GM19324 (cell line): ENCODE data around the gene RFC2.
A peak's percentile ranks its signal among the peaks of the same experiment; 100 is the strongest.
"Not testable (repeated sequence)": the region's sequence is repeated elsewhere in the genome, so short reads cannot be mapped to it uniquely, and the experiment has no call there.

ENCODE experiments used
- ATAC-seq: cut with Tn5 transposase; IDR thresholded peaks from one replicate; pipeline ENCODE4 v1.9.1; 2021; ENCODE audit warnings: mild to moderate bottlenecking, moderate library complexity; ENCODE audit not compliant: unreplicated experiment, low FRiP score

Gene RFC2

GRCh38 chr7:74252893-74253292 is 1.3 kb downstream of the RFC2 start:
- no peak for ATAC-seq

DNA sequence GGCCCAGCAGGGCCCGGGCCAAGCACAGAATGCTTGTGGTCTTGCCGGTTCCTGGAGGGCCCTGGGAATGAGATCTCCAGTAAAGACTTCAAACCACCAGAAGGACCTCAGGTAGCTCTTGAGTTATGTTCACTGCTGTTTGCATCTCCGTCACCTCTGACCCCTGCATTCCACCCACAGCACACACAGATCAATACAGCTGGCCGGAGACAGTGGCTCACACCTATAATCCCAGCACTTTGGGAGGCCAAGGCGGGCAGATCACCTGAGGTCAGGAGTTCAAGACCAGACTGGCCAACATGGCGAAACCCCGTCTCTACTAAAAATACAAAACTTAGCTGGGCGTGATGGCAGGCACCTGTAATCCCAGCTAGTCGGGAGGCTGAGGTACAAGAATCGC is 5.1 kb downstream of the RFC2 start:
- not testable (repeated sequence) for ATAC-seq

- ATAC-seq, result no peak
These were observed 6.0 kb downstream of the RFC2 start for GRCh38 chr7:74248156-74248555.

DNA sequence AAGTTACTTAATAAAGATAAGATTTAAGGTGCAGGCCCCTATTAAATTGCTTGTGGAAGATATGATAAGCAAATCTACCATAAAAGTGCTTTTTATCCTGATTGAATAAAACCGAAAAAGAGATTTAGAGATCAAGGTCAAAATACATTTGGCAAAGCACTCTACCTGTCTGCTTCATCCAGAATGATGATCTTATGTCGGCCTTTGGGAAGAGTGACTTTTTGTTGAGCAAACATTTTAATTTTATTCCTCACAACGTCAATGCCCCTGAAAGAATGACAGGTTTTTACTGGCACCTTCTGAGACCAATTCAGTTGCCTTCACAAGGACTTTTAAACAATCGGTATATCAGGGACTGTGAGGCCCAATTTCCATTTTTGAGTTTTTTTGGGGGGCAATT is 7.7 kb downstream of the RFC2 start:
- ATAC-seq, result no peak

DNA sequence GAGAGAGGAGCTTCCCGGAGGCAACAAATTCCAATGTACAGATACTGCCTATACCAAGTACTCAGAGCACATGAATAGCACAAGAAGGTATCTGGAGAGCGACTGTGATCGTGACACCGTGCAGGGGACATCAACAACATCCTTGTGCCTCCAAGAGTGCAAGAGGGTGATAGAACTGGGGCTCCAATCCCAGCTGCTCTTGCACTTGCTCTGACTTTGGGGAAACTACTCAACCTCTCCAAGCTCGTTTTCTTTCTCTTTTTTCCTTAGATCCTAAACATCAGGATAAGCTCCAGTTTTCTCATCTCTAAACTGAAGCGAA is 12.1 kb downstream of the RFC2 start:
- ATAC-seq, result no peak

GRCh38 chr7:74240482-74240881 is 13.7 kb downstream of the RFC2 start:
- ATAC-seq, result no peak

DNA sequence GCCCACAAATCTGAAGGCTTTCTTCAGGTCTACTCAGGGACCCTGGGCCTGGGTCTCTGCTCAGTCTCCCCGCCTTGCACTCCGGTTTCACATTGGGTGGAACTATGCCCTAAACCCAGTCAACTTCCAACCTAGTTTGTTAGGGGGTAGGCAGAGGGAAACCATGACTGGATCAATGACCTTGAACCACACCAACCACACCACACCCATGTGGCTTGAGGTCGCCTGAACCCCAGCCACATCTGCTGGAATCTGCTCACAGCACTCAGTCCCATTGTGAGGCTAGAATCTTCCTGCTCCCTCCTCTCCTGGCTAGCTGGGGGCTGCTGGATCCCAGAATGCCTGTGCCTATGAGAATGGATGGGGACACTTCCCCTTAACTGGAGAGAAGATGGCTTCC is 17.9 kb downstream of the RFC2 start:
- ATAC-seq, result no peak

- no peak for ATAC-seq
These were observed 18.5 kb downstream of the RFC2 start for GRCh38 chr7:74235518-74236268.

DNA sequence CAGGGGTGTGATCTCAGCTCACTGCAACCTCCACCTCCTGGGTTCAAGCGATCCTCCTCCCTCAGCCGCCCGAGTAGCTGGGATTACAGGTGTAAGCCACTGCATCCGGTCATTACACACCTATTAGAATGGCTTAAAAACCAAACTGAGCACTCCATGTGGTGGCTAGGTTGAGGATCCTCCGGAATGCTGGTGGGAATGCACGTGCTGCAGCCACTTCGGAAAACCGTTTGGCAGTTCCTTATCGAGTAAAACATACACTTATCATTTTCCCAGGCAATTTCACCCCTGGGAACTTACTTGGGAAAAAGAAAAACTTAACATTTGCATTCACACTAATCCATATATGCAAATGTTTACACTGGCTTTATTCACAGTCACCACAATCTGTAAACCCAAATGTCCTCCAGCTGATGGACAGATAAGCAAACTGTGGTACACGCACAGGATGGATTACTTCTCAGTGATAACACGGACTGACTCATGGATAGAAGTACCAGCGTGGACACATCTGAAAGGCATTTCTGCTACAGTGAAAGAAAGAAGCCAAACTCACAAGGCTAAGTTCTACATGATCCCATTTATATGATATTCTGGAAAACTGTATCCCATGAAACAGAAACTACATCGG is 20.4 kb downstream of the RFC2 start:
- no peak for ATAC-seq

- ATAC-seq, result peak; percentile 51
These were observed 23.0 kb downstream of the RFC2 start for GRCh38 chr7:74231232-74231590.

DNA sequence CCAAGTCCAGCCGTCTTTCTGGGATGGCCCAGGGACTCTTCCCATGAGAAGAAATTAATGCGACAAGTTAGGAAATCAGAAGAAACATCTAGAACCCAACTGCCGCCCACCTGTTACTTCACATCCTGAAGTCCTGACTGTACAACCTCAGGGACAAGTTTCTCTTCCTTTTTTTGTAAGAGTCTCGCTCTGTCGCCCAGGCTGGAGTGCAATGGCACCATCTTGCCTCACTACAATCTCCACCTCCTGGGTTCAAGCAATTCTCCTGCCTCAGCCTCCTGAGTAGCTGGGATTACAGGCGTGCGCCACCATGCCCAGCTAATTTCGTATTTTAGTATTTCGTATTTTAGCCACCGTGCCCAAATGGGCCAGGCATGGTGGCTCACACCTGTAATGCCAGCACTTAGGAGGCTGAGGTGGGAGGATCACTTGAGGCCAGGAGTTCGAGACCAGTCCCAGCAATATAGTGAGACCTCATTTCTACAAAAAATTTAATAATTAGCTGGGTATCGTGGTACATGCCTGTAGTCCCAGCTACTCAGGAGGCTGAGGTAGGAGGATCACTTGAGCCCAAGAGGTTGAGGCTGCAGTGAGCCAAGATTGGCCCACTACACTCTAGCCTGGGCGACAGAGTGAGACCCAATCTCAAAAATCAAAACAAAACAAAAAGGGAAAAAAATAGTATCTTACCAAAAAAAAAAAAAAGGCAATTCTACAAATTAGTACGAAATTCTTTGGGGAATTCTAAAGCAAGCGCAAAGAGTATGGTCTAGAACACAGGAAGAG is 23.6 kb downstream of the RFC2 start:
- ATAC-seq, result no peak

DNA sequence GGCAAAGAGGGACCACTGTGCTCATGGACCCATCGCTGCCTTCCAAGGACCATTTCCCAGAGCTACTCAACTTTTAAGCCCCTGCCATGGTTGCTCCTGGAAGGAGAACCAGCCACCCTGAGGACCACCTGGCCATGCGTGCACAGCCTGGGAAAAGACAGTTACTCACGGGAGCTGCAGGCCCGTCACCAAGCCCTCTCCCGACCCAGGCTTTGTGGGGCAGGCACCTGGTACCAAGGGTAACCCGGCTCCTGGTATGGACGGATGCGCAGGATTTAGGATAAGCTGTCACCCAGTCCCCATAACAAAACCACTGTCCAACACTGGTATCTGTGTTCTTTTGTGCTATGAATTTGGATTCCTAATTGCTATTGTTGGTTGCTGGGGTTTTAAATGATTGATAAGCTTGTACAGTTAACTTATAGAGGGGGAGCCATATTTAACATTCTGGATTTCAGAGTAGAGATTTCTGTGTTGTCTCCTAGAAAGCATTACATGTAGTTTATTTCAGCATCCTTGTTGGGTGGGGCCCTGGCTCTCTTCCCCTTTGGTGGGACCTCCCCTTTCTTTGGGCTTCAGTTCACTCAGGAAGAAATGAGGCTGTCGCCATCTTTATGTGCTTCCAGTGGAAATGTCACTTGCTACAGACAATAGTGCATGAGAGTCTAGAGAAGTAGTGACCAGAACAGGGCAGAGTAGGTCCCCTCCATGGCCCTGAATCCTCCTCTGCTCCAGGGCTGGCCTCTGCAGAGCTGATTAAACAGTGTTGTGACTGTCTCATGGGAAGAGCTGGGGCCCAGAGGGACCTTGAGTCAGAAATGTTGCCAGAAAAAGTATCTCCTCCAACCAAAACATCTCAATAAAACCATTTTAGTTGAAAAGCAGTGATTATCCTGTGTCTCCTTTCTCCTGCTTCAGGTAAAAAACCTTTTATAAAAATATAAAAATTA is 25.0 kb downstream of the RFC2 start:
- no peak for ATAC-seq

DNA sequence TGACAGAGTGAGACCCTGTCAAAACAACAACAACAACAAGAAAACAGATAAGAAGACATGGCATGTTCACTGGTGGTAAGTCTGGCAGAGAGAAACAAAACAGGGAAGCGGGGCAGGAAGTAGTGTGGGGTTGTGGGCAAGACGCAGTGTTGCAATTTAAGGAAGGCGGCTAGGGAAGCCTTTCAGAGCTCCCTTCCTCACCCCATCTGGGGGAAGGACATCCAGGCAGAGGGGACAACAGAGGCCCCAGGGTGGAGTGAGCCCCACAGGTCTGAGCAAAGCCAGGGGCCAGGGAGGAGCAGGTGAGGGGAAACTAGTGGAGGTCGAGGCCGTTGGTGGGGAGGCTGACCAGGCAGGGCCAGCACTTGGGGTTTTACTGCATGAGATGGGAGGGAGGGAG is 27.6 kb downstream of the RFC2 start:
- no peak for ATAC-seq

- ATAC-seq, result no peak
These were observed 28.8 kb downstream of the RFC2 start for GRCh38 chr7:74225400-74225799.

- not testable (repeated sequence) for ATAC-seq
These were observed 29.3 kb downstream of the RFC2 start for GRCh38 chr7:74224907-74225306.

GRCh38 chr7:74224511-74224832 is 29.7 kb downstream of the RFC2 start:
- no peak for ATAC-seq

DNA sequence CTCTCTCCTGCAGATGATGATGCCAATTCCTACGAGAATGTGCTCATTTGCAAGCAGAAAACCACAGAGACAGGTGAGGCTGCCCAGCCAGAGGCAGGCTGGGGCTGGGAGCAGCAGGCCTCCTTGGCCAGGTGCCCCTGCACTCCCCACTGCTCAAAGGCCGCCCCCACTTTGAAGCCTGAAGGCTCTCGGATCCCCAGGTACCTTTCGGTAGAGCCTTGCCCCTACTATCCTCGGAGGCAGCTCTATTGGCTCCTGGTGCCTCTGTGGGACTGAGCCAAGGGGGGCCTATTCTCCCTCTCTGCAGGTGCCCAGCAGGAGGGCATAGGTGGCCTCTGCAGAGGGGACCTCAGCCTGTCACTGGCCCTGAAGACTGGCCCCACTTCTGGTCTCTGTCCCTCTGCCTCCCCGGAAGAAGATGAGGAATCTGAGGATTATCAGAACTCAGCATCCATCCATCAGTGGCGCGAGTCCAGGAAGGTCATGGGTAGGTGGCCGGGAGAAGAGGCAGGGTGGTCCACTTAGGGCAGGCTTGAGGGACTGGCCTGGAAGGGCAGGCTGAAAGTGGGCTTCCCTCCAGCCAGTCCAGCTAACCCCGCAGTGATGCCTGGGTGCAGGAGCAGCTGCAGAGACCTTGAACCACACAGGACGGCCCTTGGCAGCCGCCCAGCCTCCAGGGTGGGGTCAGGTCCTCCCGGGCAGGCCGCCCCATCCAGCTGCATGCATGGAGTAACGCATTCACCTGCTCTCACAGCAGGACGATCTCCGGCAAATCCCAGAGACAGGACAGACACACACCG is 30.3 kb downstream of the RFC2 start:
- no peak for ATAC-seq

DNA sequence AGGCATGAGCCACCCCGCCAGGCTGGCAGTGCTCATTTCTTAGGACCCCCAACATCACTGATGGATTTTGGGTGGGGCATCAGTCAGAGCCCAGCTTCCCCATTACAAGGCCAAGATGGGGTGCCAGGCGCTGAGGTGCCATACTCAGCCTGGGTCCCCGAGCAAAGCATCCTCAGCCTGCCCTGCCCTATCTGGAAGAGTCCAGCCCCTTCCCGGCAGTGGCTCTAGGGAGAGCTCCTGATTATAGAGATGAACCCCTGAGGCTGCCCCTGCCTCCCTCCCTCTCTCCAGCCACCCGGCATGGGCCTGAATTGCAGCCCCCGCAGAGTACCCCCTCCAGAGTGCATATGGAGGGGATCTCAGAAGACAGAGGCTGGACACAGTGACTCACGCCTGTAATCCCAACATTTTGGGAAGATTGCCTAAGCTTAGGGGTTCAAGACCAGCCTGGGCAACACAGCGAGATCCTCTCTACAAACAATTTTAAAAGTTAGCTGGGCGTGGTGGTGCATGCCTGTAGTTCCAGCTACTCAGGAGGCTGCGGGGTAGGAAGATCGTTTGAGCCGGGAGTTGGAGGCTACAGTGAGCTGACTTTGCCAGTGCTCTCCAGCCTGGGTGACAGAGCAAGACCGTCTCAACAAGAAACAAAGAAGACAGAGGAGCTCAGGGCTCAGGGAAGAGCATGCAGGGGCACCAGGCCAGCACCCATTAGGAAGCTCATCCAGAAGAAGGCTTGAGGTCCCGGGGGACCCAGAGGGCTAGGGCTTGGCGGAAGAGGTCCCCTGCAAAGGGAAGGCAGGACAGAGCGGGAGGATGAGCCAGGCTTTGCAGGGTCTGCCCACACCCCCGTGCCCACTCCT is 31.1 kb downstream of the RFC2 start:
- no peak for ATAC-seq

DNA sequence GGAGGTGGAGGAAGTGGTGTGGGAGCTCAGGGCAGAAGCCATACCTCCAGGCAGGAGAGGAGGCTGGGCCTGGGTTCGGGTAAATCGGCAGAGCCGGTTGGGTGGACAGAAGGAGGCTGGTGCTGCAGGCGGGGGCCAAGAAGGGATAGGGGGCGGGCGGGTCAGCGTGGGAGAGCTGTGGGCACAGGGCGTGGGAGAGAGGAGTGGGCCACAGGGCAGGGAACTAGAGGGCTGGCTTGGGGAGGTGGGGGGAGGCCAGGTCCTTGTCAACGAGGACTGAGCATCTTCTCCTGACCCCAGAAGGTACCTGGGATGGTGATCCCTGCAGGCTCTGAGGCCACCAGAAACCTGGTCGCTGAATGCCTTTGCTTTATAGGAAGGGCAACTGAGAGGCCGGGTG is 32.5 kb downstream of the RFC2 start:
- no peak for ATAC-seq
